ENCODE data around the gene MAGI3.

GRCh38 chr1:113579256-113580018, 189.1 kb downstream of the MAGI3 start:
- TF ChIP-seq CTCF (IDR thresholded peaks at IDR 0.05) (no peak), POLR2AphosphoS5 (IDR thresholded peaks at IDR 0.05) (no peak), EP300 (IDR thresholded peaks at IDR 0.05; ENCODE audit: low read depth) (no peak)
